Measurements from ENCODE around the gene CD48. TPM values are rescaled to one million over a fixed set of nuclear protein-coding genes. Genes with fewer than 3 reads are reported as not detected.
A peak's percentile ranks its signal among the peaks of the same experiment; 100 is the strongest.

The CD48 gene
- polyA plus RNA-seq, 3 donors = 356 to 688 (median 363) TPM

DNA sequence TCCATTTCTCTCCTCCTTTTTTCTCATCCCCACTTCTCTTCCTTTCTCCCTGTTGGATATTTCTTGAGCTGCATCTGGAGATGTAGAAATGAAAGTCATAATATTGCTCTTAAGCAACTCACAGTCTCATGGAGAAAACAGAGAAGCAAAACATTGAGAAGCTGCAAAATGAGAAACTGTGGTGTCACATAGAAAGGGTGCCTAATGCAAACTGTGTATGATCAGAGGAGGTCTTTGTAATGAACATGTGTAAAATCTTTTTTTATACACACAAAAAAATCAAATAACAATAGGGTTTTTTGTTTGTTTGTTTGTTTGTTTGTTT lies 15.7 kb upstream of the CD48 start:
- Mint-ChIP-seq H3K36me3 (no peaks in the 10 kb centered on the region), H3K27ac (no peak overlapping the region), H3K4me1 (peaks cover 27% of the 10 kb centered on the region), H3K4me3 (no peak overlapping the region), H3K9me3 (no peaks in the 10 kb centered on the region), H3K27me3 (ENCODE audit: low read depth in 3 of 3) (no peaks in the 10 kb centered on the region)
- H3K4me2 ChIP-seq (replicated peaks; ENCODE audit: extremely low read depth, low read length, poor library complexity, severe bottlenecking) = peak overlapping the region; percentile 72
- peaks cover 50 to 56% of the 10 kb centered on the region in 2 donors for H3K4me1 ChIP-seq (ENCODE audit: control insufficient read depth in 1 of 2, insufficient read depth in 2 of 2, low read length in 2 of 2)
- H3K9ac ChIP-seq (ENCODE audit: insufficient read depth, low read length, poor library complexity, severe bottlenecking) = no peak overlapping the region
- no peaks in the 10 kb centered on the region for H3K27me3 ChIP-seq (ENCODE audit: control insufficient read depth in 2 of 2, insufficient read depth in 2 of 2, low read length in 2 of 2)
- H2AFZ ChIP-seq (ENCODE audit: insufficient read depth, low read depth, low read length, poor library complexity, severe bottlenecking) = peak overlapping the region; percentile 18
- H3K9me3 ChIP-seq (replicated peaks in 1 of 2; ENCODE audit: control insufficient read depth in 1 of 2, insufficient read depth in 1 of 2, low read length in 2 of 2) = no peaks in the 10 kb centered on the region
- H3K36me3 ChIP-seq (replicated peaks in 1 of 2; ENCODE audit: control insufficient read depth in 1 of 2, insufficient read depth in 2 of 2, low read length in 2 of 2) = no peaks in the 10 kb centered on the region
- peak overlapping the region; percentile 9 to 65 for H3K27ac ChIP-seq (ENCODE audit: low read depth in 1 of 2, low read length in 2 of 2)
- intact Hi-C loops (cut with micrococcal nuclease) = loop anchor here (2.0 to 10.0 kb wide), 5 partner anchors 40 to 225 kb away; partner anchors contain the start of gene ITLN2 (in 1 of the 2)
- peak in 2 of 3 donors; percentile 41 to 50 for DNase-seq
- no peaks in the 10 kb centered on the region for H4K20me1 ChIP-seq (ENCODE audit: insufficient read depth, low read length)
- peak overlapping the region in 2 of 3 experiments; percentile 0 to 60 for H3K4me3 ChIP-seq (replicated peaks in 1 of 3; ENCODE audit: low read depth in 2 of 3, low read length in 3 of 3)
- no peaks in the 10 kb centered on the region for H3K79me2 ChIP-seq (ENCODE audit: insufficient read depth, low read length)
- TF ChIP-seq, protein P1, sequence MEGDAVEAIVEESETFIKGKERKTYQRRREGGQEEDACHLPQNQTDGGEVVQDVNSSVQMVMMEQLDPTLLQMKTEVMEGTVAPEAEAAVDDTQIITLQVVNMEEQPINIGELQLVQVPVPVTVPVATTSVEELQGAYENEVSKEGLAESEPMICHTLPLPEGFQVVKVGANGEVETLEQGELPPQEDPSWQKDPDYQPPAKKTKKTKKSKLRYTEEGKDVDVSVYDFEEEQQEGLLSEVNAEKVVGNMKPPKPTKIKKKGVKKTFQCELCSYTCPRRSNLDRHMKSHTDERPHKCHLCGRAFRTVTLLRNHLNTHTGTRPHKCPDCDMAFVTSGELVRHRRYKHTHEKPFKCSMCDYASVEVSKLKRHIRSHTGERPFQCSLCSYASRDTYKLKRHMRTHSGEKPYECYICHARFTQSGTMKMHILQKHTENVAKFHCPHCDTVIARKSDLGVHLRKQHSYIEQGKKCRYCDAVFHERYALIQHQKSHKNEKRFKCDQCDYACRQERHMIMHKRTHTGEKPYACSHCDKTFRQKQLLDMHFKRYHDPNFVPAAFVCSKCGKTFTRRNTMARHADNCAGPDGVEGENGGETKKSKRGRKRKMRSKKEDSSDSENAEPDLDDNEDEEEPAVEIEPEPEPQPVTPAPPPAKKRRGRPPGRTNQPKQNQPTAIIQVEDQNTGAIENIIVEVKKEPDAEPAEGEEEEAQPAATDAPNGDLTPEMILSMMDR (IDR thresholded peaks at IDR 0.05) = no peak

- intact Hi-C loops (cut with micrococcal nuclease) = loop anchor here (1.0 to 10.0 kb wide), 6 partner anchors 41 to 226 kb away; partner anchors contain the start of gene ITLN2 (in 1 of the 2)
- H3K9me3 Mint-ChIP-seq = no peaks in the 10 kb centered on the region
- H3K4me3 ChIP-seq (replicated peaks in 1 of 3; ENCODE audit: low read depth in 2 of 3, low read length in 3 of 3) = peak overlapping the region in 2 of 3 experiments; percentile 0 to 60
Observed at GRCh38 chr1:160726498-160727315, 15.1 kb upstream of the CD48 start.

More at GRCh38 chr1:160726498-160727315, 15.1 kb upstream of the CD48 start:
- Histone ChIP-seq H3K36me3 (replicated peaks in 1 of 2; ENCODE audit: control insufficient read depth in 1 of 2, insufficient read depth in 2 of 2, low read length in 2 of 2) (no peaks in the 10 kb centered on the region), H3K9ac (ENCODE audit: insufficient read depth, low read length, poor library complexity, severe bottlenecking) (no peak overlapping the region), H3K9me3 (replicated peaks in 1 of 2; ENCODE audit: control insufficient read depth in 1 of 2, insufficient read depth in 1 of 2, low read length in 2 of 2) (no peaks in the 10 kb centered on the region), H3K4me2 (replicated peaks; ENCODE audit: extremely low read depth, low read length, poor library complexity, severe bottlenecking) (peak overlapping the region; percentile 72), H3K79me2 (ENCODE audit: insufficient read depth, low read length) (no peaks in the 10 kb centered on the region), H4K20me1 (ENCODE audit: insufficient read depth, low read length) (no peaks in the 10 kb centered on the region), H2AFZ (ENCODE audit: insufficient read depth, low read depth, low read length, poor library complexity, severe bottlenecking) (peak overlapping the region; percentile 18), H3K27me3 (ENCODE audit: control insufficient read depth in 2 of 2, insufficient read depth in 2 of 2, low read length in 2 of 2) (no peaks in the 10 kb centered on the region), H3K4me1 (ENCODE audit: control insufficient read depth in 1 of 2, insufficient read depth in 2 of 2, low read length in 2 of 2) (peaks cover 44 to 53% of the 10 kb centered on the region in 2 donors), H3K27ac (ENCODE audit: low read depth in 1 of 2, low read length in 2 of 2) (peak overlapping the region in 1 of 2 donors; percentile 65)
- TF ChIP-seq, protein P1 (IDR thresholded peaks at IDR 0.05) = peak; percentile 97
- H3K4me1 Mint-ChIP-seq = peaks cover 24% of the 10 kb centered on the region
- WGBS (ENCODE audit: insufficient coverage) = 9% methylated on average over 8 of the region's 8 CpGs
- peak; percentile 71 to 84 (median 83) for DNase-seq
- H3K4me3 Mint-ChIP-seq = no peak overlapping the region
- H3K27ac Mint-ChIP-seq = no peak overlapping the region
- H3K36me3 Mint-ChIP-seq = no peaks in the 10 kb centered on the region
- H3K27me3 Mint-ChIP-seq (ENCODE audit: low read depth in 3 of 3) = no peaks in the 10 kb centered on the region

Measured in CD14-positive monocyte (primary cell).